NOMO-1 treated with DMSO at 0.1 percent for 48 hours (cell line): ENCODE measurements around the gene FBXW7.

ENCODE experiments used
- DNase-seq: peaks from one replicate; lab custom pipeline; 2025; ENCODE audit not compliant: unreplicated experiment; lab: John Stamatoyannopoulos, UW

Gene FBXW7

GRCh38 chr4:152434011-152434410, 101.9 kb downstream of the FBXW7 start:
- peak; percentile 63 for DNase-seq

GRCh38 chr4:152431784-152432183, 104.1 kb downstream of the FBXW7 start:
- no peak for DNase-seq

DNA sequence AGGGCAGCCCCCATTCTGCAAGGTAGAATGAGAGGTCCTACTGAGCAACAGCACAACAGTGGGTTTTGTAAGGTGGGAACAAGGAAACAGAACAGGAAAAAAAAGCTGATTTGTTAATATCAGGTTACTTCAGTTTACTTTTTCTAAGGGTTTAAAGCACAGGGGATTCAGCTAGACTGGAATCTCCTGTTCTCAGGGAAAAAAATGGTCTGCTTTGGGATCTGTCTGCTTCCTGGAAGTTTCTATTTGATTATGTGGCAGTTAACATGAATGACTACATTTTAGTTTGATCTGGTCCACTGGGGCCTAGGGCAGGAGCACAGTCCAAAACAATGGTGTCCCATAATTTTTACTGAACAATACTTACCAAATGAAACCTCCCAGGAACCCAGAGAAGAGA, 104.6 kb downstream of the FBXW7 start:
- no peak for DNase-seq

- DNase-seq = no peak
Measured at GRCh38 chr4:152430507-152430906, 105.4 kb downstream of the FBXW7 start.

GRCh38 chr4:152427981-152428380, 107.9 kb downstream of the FBXW7 start:
- peak; percentile 13 for DNase-seq

DNA sequence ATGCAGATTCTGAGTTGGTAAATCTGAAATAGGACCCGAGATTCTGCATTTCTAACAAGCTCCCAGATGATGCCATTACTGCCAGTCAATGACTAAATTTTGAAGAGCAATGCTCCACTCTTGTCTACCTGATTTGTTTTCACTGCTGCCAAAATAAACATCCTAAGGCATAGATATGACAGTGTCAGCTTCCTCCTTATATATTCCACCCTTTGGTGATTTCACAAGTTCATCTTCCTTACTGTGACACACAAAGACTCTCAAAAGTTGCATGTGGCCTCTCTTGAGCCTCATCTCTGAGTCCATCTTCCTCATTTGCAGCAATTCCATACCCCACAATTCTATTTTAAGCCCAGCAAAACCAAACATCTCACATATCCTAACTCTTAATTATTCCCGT, 110.9 kb downstream of the FBXW7 start:
- peak; percentile 78 for DNase-seq

GRCh38 chr4:152424396-152424795, 111.5 kb downstream of the FBXW7 start:
- no peak for DNase-seq

DNA sequence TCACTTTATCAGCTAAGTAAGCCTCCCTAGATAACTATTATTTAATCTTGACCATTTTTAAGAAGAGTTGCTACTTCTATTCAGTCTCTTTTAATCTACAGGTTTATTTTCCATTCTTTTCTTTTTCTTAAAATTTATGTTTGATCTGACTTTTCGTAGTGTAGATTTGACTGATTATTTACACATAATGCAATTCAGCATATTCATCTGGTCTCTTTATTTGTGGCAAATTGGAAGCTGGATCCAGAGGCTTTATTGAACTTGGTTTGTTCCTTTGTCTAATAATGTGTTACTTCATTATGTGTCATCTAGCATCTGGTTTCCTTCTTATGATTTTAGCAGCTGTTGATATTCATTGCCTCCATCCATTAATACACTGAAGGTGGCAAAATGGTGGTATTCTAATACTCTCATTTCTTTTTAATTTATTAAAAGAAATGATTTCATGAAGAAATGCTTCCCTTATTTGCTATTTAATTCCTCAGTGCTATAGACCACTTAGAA, 113.0 kb downstream of the FBXW7 start:
- DNase-seq = no peak

DNA sequence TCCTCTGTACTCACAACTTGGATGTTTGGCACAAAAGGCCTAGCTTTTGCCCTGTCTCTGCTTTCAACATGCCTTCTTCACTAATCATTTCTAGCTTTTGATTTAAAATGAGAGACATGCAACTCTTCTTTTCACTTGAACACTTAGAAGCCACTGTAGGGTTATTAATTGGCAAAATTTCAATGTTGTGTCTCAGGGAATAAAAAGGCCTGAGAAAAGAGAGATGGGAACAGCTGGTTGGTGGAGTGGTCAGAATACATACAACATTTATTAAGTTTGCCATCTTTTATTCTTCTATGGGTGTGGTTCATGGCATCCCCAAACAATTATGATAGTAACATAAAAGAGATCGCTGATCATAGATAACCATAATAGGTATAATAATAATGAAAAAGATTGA, 114.3 kb downstream of the FBXW7 start:
- no peak for DNase-seq

DNA sequence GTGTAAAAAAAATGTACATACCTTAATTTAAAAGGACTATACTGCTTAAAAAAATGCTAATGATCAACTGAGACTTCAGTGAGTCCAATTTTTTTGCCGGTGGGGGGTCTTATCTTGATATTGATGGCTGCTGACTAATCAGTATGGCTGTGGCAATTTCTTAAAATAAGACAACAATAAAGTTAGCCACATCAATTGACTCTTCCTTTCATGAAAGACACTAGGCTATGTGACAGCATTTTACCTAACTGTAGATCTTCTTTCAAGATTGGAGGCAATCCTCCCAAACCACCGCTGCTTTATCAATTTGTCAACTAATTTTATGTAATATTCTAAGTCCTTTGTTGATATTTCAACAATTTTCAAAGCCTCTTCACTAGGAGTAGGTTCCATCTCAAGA, 116.1 kb downstream of the FBXW7 start:
- no peak for DNase-seq

- no peak for DNase-seq
Measured at GRCh38 chr4:152417673-152418072, 118.2 kb downstream of the FBXW7 start.

DNA sequence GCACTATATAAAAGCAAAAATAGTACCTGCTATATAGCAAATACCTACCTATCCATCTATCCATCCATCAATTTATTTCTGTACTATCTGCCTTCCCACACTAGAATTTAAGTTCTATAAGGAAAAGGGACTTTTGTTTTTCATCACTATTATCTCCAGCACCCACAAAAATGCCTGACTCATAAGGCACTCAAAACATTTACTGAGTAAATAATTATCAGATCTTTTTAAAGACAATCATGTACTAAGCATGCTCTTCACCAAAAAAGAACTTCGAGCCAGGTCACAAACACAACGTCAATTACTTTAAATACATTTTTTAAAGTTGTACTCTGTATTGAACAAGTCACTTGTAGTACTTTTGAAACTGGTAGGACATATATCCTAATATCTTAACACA, 119.9 kb downstream of the FBXW7 start:
- DNase-seq = no peak

DNA sequence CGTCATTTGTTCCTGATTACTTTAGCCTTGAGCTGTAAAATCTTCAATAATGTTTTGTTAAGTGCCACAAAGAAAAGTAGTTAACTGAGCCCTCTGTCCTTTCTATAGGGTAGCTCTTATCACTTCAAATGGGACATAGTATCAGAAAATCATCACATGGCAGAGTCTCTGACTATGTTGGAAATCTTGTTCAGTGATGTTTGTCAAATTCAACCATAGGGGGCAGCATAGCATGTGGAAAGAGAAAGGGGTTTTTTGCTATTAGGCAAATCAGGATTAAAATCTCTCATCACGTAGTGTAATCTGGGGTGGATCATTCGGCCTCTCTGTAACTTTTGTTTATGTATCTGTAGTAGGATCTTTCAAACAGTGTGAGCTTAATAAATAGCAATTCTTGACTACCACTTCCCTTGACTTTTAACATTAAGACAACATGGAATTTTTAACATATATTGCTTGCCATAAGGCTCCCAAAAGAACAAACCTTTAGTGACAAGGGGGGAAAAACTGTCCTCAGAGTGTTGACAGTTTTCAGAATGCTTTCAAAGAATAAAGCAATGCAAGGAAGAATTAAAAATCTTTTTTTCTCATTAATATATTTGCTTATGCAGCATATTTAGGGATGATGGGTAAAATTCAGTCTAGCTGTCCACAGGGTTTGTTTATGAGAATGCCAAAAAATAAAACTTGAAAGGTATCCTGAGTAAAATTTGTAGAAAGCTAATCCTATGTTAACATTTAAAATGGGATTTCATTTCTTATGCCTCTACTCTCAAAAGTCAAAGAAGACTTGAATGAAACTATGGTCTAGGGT, 127.2 kb downstream of the FBXW7 start:
- peak; percentile 20 for DNase-seq

DNA sequence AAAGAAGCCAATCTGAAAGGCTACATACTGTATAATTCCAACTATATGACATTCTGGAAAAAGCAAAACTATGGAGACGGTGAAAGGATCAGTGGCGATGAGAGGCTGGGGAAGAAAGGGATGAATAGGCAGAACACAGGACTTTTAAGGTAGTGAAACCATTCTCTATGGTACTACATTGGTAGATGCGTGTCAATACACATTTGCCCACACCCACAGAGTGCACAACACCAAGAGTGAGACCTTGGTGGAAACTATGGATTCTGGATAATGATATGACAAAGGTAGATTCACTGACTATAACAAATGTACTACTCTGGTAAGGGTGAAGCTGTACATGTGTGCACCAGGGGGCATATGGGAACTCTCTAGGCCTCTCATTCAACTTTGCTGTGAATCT, 134.5 kb downstream of the FBXW7 start:
- no peak for DNase-seq

DNA sequence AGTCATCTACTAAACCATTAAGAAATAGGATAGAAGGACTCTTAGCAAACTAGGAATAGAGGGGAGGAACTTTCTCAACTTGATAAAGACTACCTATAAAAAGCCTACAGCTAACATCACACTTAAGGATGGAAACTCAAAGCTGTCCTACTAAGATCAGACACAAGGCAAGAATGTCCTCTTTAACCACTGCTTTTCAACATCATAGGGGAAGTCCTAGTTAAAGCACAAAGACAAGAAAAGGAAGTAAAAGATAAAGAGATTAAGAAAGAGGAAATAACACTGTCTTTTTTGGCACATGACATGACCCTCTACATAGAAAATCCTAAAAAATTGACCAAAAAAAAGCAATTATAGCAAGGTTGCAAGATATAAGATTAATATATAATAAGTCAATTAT, 136.6 kb downstream of the FBXW7 start:
- peak; percentile 93 for DNase-seq

- DNase-seq = no peak
Measured at GRCh38 chr4:152398060-152398459, 137.8 kb downstream of the FBXW7 start.

DNA sequence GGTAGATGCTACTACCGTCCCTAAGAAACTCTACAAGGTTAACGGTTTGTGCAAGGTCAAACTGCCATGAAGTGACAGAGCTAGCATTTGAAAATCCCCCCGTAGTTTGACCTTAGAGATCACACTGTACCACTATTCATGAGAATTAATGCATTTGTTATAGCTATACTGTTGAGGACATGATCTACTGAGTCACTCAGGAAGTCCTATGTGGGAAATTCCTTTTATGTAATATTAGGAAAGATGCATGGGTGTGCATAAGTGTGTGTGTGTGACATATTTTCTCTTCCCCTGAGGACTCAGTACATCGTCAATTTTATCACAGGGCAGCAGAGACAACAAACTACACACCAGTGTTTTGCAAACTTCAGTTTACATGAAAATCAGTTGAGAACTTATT, 141.1 kb downstream of the FBXW7 start:
- DNase-seq = no peak

GRCh38 chr4:152392079-152392478, 143.8 kb downstream of the FBXW7 start:
- DNase-seq = no peak

DNA sequence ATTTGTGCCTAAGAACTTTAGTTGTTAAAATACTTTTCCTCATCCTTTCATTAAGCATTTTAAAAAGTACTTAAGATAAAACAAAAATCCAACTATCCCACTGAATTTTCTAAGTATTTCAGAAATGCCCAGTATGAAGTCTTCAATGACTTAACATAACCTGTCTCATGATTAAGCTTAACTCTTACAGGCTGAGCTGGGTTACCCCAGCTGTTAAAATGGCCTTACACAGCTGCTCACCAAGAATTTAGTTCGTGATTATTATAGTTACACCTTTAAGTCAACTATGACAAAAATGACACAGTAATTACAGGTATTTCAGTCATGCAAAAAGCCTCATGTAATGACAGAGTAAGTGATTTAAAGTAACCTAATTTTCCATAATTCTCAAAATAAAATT, 145.7 kb downstream of the FBXW7 start:
- DNase-seq = no peak

- DNase-seq = no peak
Measured at GRCh38 chr4:152389359-152389758, 146.5 kb downstream of the FBXW7 start.

DNA sequence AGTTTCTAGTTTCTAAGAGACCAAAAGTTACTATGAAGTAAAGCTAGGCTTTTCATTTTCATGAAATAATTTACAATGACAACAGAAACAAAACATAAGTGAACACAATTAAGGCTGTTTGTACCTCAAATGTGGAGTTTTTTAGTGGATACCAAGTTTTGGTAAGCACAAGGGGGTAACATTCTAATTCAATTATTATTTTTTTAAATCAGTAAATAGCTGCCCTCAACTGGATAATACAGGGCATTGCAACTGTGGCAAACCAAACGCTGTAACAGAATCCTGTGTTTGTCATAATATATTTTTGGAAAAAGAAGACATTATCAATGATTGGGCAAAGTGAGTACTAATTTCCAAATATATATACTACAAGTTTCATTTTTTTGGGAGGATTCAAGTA, 150.3 kb downstream of the FBXW7 start:
- peak; percentile 7 for DNase-seq

DNA sequence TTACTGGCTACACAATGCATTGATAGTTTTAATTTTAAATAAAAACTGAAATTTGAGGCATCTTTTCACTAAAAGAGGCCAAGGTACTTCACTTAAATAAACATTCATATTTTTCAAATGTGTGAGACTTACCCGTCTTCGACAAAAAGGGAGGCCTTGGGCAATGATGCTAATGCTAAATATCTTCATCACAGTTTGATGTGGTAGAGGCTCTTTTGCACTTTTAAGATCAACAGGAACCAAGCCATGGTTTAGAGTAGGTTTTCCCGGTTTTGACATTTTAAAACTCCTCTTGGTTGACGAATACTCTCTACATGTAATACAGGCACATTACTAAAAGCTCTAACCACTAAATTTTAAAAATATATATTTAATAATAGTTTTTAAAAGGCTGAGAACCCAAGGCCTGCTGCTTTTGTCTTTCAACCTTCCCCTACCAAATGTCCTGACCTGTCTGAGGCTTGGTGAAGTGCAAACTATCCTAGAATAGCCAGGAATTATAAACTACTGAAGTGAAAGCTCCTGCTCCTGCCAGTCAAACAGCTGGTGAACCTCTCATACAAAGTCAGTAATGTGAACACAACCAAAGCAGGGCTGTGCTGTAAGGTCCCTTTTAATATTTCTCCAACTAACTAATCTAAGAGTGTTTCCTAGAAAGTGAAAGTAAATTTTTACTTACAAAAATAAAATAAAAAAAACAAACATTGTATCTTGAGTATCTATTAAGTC, 153.7 kb downstream of the FBXW7 start:
- no peak for DNase-seq
